ENCODE data around the gene COL6A5.

Gene COL6A5

DNA sequence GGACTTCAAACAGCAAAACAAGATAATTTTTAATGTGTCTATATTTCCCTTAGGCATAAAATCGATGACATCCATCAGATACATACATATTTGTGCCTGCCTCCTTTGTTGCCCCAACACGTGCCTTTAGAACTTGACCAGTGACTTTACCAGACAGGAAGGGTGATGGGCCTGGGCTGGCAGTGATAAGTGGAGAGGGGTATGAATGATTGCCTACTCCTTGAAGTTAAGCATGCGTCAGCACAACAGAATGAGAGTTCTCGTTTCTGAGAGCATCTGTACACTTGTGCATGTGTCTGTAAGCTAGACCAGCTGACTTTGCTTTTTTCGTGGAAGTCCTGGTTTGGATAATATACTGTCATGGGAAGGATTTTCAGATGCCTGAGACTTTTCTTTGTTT is 116.6 kb downstream of the COL6A5 start:
- H3F3A ChIP-seq (ENCODE audit: insufficient read depth, low read length), result no peaks in the 10 kb centered on the region
- no peaks in the 10 kb centered on the region for H3K9me3 ChIP-seq (ENCODE audit: low read length)
- H3K9ac ChIP-seq (ENCODE audit: low read length), result no peak overlapping the region
- H4K20me1 ChIP-seq (ENCODE audit: insufficient read depth, low read length), result no peaks in the 10 kb centered on the region
- H3K9me2 ChIP-seq (ENCODE audit: low read depth, low read length), result no peaks in the 10 kb centered on the region
- no peak overlapping the region for H3K27ac ChIP-seq (ENCODE audit: low read depth, low read length, poor library complexity, severe bottlenecking)
- no peaks in the 10 kb centered on the region for H3K36me3 ChIP-seq (ENCODE audit: insufficient read depth, low read length)
- no peak overlapping the region for H2AFZ ChIP-seq (ENCODE audit: low read length)
- no peak overlapping the region for H3K4me3 ChIP-seq (ENCODE audit: low read depth, low read length, poor library complexity, severe bottlenecking)
- TF ChIP-seq, protein P1, sequence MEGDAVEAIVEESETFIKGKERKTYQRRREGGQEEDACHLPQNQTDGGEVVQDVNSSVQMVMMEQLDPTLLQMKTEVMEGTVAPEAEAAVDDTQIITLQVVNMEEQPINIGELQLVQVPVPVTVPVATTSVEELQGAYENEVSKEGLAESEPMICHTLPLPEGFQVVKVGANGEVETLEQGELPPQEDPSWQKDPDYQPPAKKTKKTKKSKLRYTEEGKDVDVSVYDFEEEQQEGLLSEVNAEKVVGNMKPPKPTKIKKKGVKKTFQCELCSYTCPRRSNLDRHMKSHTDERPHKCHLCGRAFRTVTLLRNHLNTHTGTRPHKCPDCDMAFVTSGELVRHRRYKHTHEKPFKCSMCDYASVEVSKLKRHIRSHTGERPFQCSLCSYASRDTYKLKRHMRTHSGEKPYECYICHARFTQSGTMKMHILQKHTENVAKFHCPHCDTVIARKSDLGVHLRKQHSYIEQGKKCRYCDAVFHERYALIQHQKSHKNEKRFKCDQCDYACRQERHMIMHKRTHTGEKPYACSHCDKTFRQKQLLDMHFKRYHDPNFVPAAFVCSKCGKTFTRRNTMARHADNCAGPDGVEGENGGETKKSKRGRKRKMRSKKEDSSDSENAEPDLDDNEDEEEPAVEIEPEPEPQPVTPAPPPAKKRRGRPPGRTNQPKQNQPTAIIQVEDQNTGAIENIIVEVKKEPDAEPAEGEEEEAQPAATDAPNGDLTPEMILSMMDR (IDR thresholded peaks at IDR 0.05; ENCODE audit: low read length), result no peak
- TF ChIP-seq EZH2 (IDR thresholded peaks at IDR 0.05; ENCODE audit: borderline replicate concordance, low read length), result no peak
- H3K4me2 ChIP-seq (ENCODE audit: low read length), result no peak overlapping the region
- H3K4me1 ChIP-seq (ENCODE audit: insufficient read depth, low read length, severe bottlenecking), result no peaks in the 10 kb centered on the region
- H3K79me2 ChIP-seq (ENCODE audit: insufficient read depth, low read length), result no peaks in the 10 kb centered on the region
- no peaks in the 10 kb centered on the region for H3K27me3 ChIP-seq (ENCODE audit: insufficient read depth, low read length)

DNA sequence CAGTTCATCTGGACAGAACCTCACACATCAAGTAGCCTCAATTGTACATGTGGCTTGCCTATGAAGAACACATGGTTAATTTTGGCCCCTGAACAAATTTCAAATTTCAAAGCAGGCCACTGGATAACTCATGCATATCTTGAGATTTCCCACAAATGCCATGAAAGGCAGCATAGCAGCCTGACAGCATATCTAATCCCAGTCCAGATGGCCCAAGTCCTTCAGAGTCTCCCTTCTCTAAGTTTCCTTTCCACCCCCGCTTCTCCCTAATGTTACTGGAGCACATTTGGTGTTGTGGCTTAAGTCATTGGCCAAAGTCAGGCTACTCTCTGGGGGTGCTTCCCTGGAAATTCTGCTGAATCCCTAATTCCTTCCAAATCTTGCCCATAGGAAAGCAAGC is 117.7 kb downstream of the COL6A5 start:
- no peak overlapping the region for H2AFZ ChIP-seq (ENCODE audit: low read length)
- H3K27ac ChIP-seq (ENCODE audit: low read depth, low read length, poor library complexity, severe bottlenecking), result no peak overlapping the region
- H3K4me2 ChIP-seq (ENCODE audit: low read length), result no peak overlapping the region
- H3K79me2 ChIP-seq (ENCODE audit: insufficient read depth, low read length), result no peaks in the 10 kb centered on the region
- H3K36me3 ChIP-seq (ENCODE audit: insufficient read depth, low read length), result no peaks in the 10 kb centered on the region
- H3F3A ChIP-seq (ENCODE audit: insufficient read depth, low read length), result no peaks in the 10 kb centered on the region
- no peaks in the 10 kb centered on the region for H3K27me3 ChIP-seq (ENCODE audit: insufficient read depth, low read length)
- H3K9me3 ChIP-seq (ENCODE audit: low read length), result no peaks in the 10 kb centered on the region
- H3K9me2 ChIP-seq (ENCODE audit: low read depth, low read length), result no peaks in the 10 kb centered on the region
- H3K9ac ChIP-seq (ENCODE audit: low read length), result no peak overlapping the region
- no peaks in the 10 kb centered on the region for H4K20me1 ChIP-seq (ENCODE audit: insufficient read depth, low read length)
- H3K4me3 ChIP-seq (ENCODE audit: low read depth, low read length, poor library complexity, severe bottlenecking), result no peak overlapping the region
- H3K4me1 ChIP-seq (ENCODE audit: insufficient read depth, low read length, severe bottlenecking), result no peaks in the 10 kb centered on the region
- TF ChIP-seq EZH2 (IDR thresholded peaks at IDR 0.05; ENCODE audit: borderline replicate concordance, low read length), result no peak
- TF ChIP-seq, protein P1 (IDR thresholded peaks at IDR 0.05; ENCODE audit: low read length), result no peak

DNA sequence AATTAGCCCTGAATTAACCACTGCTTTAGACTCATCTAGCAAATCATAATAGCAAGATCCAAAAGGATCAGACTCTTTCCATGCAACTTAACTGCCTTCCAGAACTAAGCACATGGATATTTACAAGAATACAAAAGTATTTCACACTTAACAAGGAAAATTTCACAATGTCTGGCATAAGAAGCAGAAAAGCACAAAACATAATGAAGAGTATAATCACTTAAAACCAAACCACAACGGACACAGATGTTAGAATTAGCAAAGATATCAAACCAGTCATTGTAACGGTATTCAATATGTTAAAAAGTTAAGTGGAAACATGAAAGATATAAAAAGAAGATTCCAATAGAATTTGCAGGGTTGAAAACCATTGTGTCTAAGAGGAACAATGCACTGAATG is 120.0 kb downstream of the COL6A5 start:
- Histone ChIP-seq H3K79me2 (ENCODE audit: insufficient read depth, low read length) (no peaks in the 10 kb centered on the region), H3F3A (ENCODE audit: insufficient read depth, low read length) (no peaks in the 10 kb centered on the region), H3K4me2 (ENCODE audit: low read length) (no peak overlapping the region), H3K9me3 (ENCODE audit: low read length) (no peaks in the 10 kb centered on the region), H4K20me1 (ENCODE audit: insufficient read depth, low read length) (no peaks in the 10 kb centered on the region), H3K27ac (ENCODE audit: low read depth, low read length, poor library complexity, severe bottlenecking) (no peak overlapping the region), H3K9ac (ENCODE audit: low read length) (no peak overlapping the region), H3K4me3 (ENCODE audit: low read depth, low read length, poor library complexity, severe bottlenecking) (no peak overlapping the region), H3K27me3 (ENCODE audit: insufficient read depth, low read length) (no peaks in the 10 kb centered on the region), H3K9me2 (ENCODE audit: low read depth, low read length) (no peaks in the 10 kb centered on the region), H3K36me3 (ENCODE audit: insufficient read depth, low read length) (no peaks in the 10 kb centered on the region), H2AFZ (ENCODE audit: low read length) (no peak overlapping the region), H3K4me1 (ENCODE audit: insufficient read depth, low read length, severe bottlenecking) (no peaks in the 10 kb centered on the region)
- TF ChIP-seq, protein P1 (IDR thresholded peaks at IDR 0.05; ENCODE audit: low read length), result no peak
- TF ChIP-seq EZH2 (IDR thresholded peaks at IDR 0.05; ENCODE audit: borderline replicate concordance, low read length), result no peak

Measured in OCI-LY1 (cell line).